Spleen (tissue), 11 donors: ENCODE data around the gene DIP2C. TPM values are rescaled to one million over a fixed set of nuclear protein-coding genes. Genes with fewer than 3 reads are reported as not detected.

Experiments used
- DNase-seq: peaks from one replicate; pipeline ENCODE4 v3.0.0-alpha.2; 2020
- H3K27ac ChIP-seq, 8 donors: fragments of 200-600 bp; sonication (generic) in 7 of 8; 1 replicate in 4 of 8; 2 replicates in 4 of 8; pipeline versions ENCODE4 v1.5.0 to v1.8.0; 2016 to 2021; ENCODE audit warnings: inconsistent platforms in 4 of 8, mild to moderate bottlenecking in 4 of 8, moderate library complexity in 1 of 8
- H3K27me3 ChIP-seq, 7 donors: fragments of 200-600 bp; sonication (generic) in 6 of 7; replicated peaks in 1 of 7; 1 replicate in 4 of 7; 2 replicates in 3 of 7; pipeline versions ENCODE4 v1.5.0 to v1.8.0; 2016 to 2021; ENCODE audit warnings: inconsistent platforms in 3 of 7, mild to moderate bottlenecking in 1 of 7
- H3K36me3 ChIP-seq, 6 donors: fragments of 200-600 bp; sonication (generic) in 5 of 6; 1 replicate in 4 of 6; 2 replicates in 2 of 6; pipeline versions ENCODE4 v1.5.0 to v1.8.0; 2016 to 2021; ENCODE audit warnings: inconsistent platforms in 2 of 6
- H3K4me1 ChIP-seq, 6 donors: fragments of 200-600 bp; sonication (generic) in 5 of 6; 1 replicate in 3 of 6; 2 replicates in 3 of 6; pipeline versions ENCODE4 v1.5.0 to v1.8.0; 2016 to 2021; ENCODE audit warnings: inconsistent platforms in 3 of 6
- H3K4me3 ChIP-seq, 8 donors: fragments of 200-600 bp; sonication (generic) in 7 of 8; 1 replicate in 4 of 8; 2 replicates in 4 of 8; pipeline versions ENCODE4 v1.5.0 to v1.8.0; 2016 to 2021; ENCODE audit warnings: inconsistent platforms in 4 of 8, mild to moderate bottlenecking in 4 of 8, moderate library complexity in 2 of 8
- H3K9me3 ChIP-seq, 8 donors: fragments of 200-600 bp; sonication (generic) in 7 of 8; 1 replicate in 4 of 8; 2 replicates in 4 of 8; pipeline versions ENCODE4 v1.5.0 to v1.8.0; 2016 to 2021; ENCODE audit warnings: inconsistent platforms in 4 of 8
- CTCF ChIP-seq, 11 experiments: fragments of 200-600 bp in 7 of 11; fragments of 450-650 bp in 4 of 11; sonication (generic) in 4 of 11; IDR thresholded peaks in 8 of 11; conservative IDR thresholded peaks in 3 of 11; 1 replicate in 7 of 11; 2 replicates in 4 of 11; pipeline versions ENCODE4 v1.4.0 to v1.8.0; 2016 to 2021; ENCODE audit warnings: antibody characterized with exemption in 11 of 11, inconsistent platforms in 4 of 11, mild to moderate bottlenecking in 1 of 11
- POLR2A ChIP-seq, 3 donors: fragments of 450-650 bp; IDR thresholded peaks; one replicate each; pipeline ENCODE4 v1.5.1; 2017; ENCODE audit warnings: antibody characterized with exemption in 3 of 3, mild to moderate bottlenecking in 1 of 3
- POLR2AphosphoS5 ChIP-seq, 3 donors: sonication (generic); formaldehyde crosslinking; IDR thresholded peaks; one replicate each; pipeline ENCODE4 v1.5.1; 2017; ENCODE audit warnings: antibody characterized with exemption in 3 of 3
- whole genome bisulfite sequencing, 5 donors: extraction: QIAGEN DNeasy Blood & Tissue Kit in 3 of 5; methylation state at CpG; one replicate each; pipeline versions ENCODE4 v1.1.5 to v1.1.7; 2013 to 2018; 5-methylcytosine and 5-hydroxymethylcytosine counted together
- intact Hi-C: fragments of 100-400 bp; cut with DNase I; formaldehyde crosslinking; loops from one replicate; pipeline ENCODE4 v1.15.0; 2023; ENCODE audit warnings: low total_unique reads
- polyA plus RNA-seq, 3 donors: library from polyadenylated mRNA; stranded (reverse); fragments of 200-250 nt; gene quantifications; one replicate each; pipeline ENCODE4 v1.2.1, GENCODE V29; 2013
- total RNA-seq, 7 donors: library from RNA; depleted of rRNA in 3 of 7; stranded (reverse); fragments of >200 nt in 3 of 7; fragmentation: NEBNext Ultra II Directional in 4 of 7; extraction: Animal tissue kit (Norgen Biotek cat#: 25700) in 4 of 7; gene quantifications; one replicate each; pipeline versions ENCODE4 v1.1.0 to v1.2.1, GENCODE V29; 2016 to 2021
- donor health status: healthy with polysubstance abuse.
- donor health status: DM: no; HTN: no; CAD: no; lungs with moderate emphysema.
- donor health status: DM: no; HTN: no; CAD: no.
- donor health status: Bipolar disorder and iron deficiency.
- donor health status: healthy.
- donor health status: DM: no; HTN: no; CAD: no.
- donor health status: DM: yes; HTN: yes; CAD: no.

DIP2C gene
- total and polyA plus RNA-seq, 10 donors: 2.2 to 13.1 (median 9.0) TPM

- no peak overlapping the region for H3K4me3 ChIP-seq
- no peaks in the 10 kb centered on the region for H3K9me3 ChIP-seq
- no peak overlapping the region for H3K27ac ChIP-seq
- H3K4me1 ChIP-seq: peaks cover 0 to 14% (median 4%) of the 10 kb centered on the region in 6 donors
- peaks cover 0 to 18% (median 0%) of the 10 kb centered on the region in 7 donors for H3K27me3 ChIP-seq
- WGBS, 5 donors: 29 to 42% (median 34%) methylated on average over 12 of the region's 12 CpGs
- DNase-seq: no peak
- H3K36me3 ChIP-seq: no peaks in the 10 kb centered on the region
- intact Hi-C loops: no loop called here
- TF ChIP-seq POLR2A (IDR thresholded peaks at IDR 0.05) (no peak), CTCF (IDR thresholded peaks at IDR 0.05 in 8 of 11, conservative IDR thresholded peaks at IDR 0.05 in 3 of 11) (no peak), POLR2AphosphoS5 (IDR thresholded peaks at IDR 0.05) (no peak)
These were observed 87.9 kb downstream of the DIP2C start for GRCh38 chr10:601660-601963.

GRCh38 chr10:600876-601659 lies 88.4 kb downstream of the DIP2C start:
- no peaks in the 10 kb centered on the region for H3K36me3 ChIP-seq
- H3K4me3 ChIP-seq: no peak overlapping the region
- peaks cover 0 to 18% (median 0%) of the 10 kb centered on the region in 7 donors for H3K27me3 ChIP-seq
- no peaks in the 10 kb centered on the region for H3K9me3 ChIP-seq
- WGBS, 5 donors: 67 to 72% (median 70%) methylated on average over 11 of the region's 11 CpGs
- no peak overlapping the region for H3K27ac ChIP-seq
- no peak for DNase-seq
- intact Hi-C loops: no loop called here
- TF ChIP-seq POLR2A (IDR thresholded peaks at IDR 0.05): no peak
- TF ChIP-seq CTCF (IDR thresholded peaks at IDR 0.05 in 8 of 11, conservative IDR thresholded peaks at IDR 0.05 in 3 of 11): no peak
- TF ChIP-seq POLR2AphosphoS5 (IDR thresholded peaks at IDR 0.05): no peak
- peaks cover 0 to 14% (median 4%) of the 10 kb centered on the region in 6 donors for H3K4me1 ChIP-seq

- intact Hi-C loops: no loop called here
- no peaks in the 10 kb centered on the region for H3K9me3 ChIP-seq
- TF ChIP-seq POLR2A (IDR thresholded peaks at IDR 0.05) (no peak), POLR2AphosphoS5 (IDR thresholded peaks at IDR 0.05) (no peak), CTCF (IDR thresholded peaks at IDR 0.05 in 8 of 11, conservative IDR thresholded peaks at IDR 0.05 in 3 of 11) (no peak)
- no peak overlapping the region for H3K4me3 ChIP-seq
- peaks cover 0 to 18% (median 0%) of the 10 kb centered on the region in 7 donors for H3K27me3 ChIP-seq
- no peak for DNase-seq
- no peaks in the 10 kb centered on the region for H3K36me3 ChIP-seq
- H3K27ac ChIP-seq: no peak overlapping the region
- WGBS, 5 donors: 82 to 96% (median 91%) methylated on average over 15 of the region's 15 CpGs
- peaks cover 0 to 14% (median 4%) of the 10 kb centered on the region in 6 donors for H3K4me1 ChIP-seq
These were observed 89.2 kb downstream of the DIP2C start for GRCh38 chr10:600234-600633.

GRCh38 chr10:599767-600166 lies 89.7 kb downstream of the DIP2C start:
- TF ChIP-seq POLR2AphosphoS5 (IDR thresholded peaks at IDR 0.05) (no peak), POLR2A (IDR thresholded peaks at IDR 0.05) (no peak), CTCF (IDR thresholded peaks at IDR 0.05 in 8 of 11, conservative IDR thresholded peaks at IDR 0.05 in 3 of 11) (no peak)
- intact Hi-C loops: no loop called here
- H3K27ac ChIP-seq: no peak overlapping the region
- peaks cover 0 to 18% (median 0%) of the 10 kb centered on the region in 7 donors for H3K27me3 ChIP-seq
- H3K4me3 ChIP-seq: no peak overlapping the region
- peaks cover 0 to 14% (median 4%) of the 10 kb centered on the region in 6 donors for H3K4me1 ChIP-seq
- no peaks in the 10 kb centered on the region for H3K9me3 ChIP-seq
- no peak for DNase-seq
- WGBS, 5 donors: 78 to 89% (median 80%) methylated on average over 9 of the region's 9 CpGs
- no peaks in the 10 kb centered on the region for H3K36me3 ChIP-seq
